Skeletal muscle satellite cell (primary cell): ENCODE measurements around the gene HNRNPUL1.
A peak's percentile ranks its signal among the peaks of the same experiment; 100 is the strongest.
"Not testable (repeated sequence)": the region's sequence is repeated elsewhere in the genome, so short reads cannot be mapped to it uniquely, and the experiment has no call there.

Source experiments
- H3K27me3 ChIP-seq: 2 replicates; pipeline ENCODE4 v1.7.0; 2013; ENCODE audit warnings: low read length; ENCODE audit not compliant: control insufficient read depth, insufficient read depth
- H3K36me3 ChIP-seq: 2 replicates; pipeline ENCODE4 v1.7.0; 2013; ENCODE audit warnings: mild to moderate bottlenecking, control low read depth, low read length; ENCODE audit not compliant: insufficient read depth
- H3K4me1 ChIP-seq: 2 replicates; pipeline ENCODE4 v1.7.0; 2013; ENCODE audit warnings: low read length; ENCODE audit not compliant: control insufficient read depth, insufficient read depth
- H3K4me2 ChIP-seq: 2 replicates; pipeline ENCODE4 v1.7.0; 2013; ENCODE audit warnings: mild to moderate bottlenecking, low read length
- H3K4me3 ChIP-seq: 2 replicates; pipeline ENCODE4 v1.7.0; 2013; ENCODE audit warnings: low read length
- H3K9ac ChIP-seq: 2 replicates; pipeline ENCODE4 v1.7.0; 2013; ENCODE audit warnings: mild to moderate bottlenecking, low read depth, low read length, moderate library complexity
- H3K9me3 ChIP-seq: replicated peaks from 2 replicates; pipeline ENCODE4 v1.7.0; 2013; ENCODE audit warnings: mild to moderate bottlenecking, control low read depth, low read length

Gene HNRNPUL1

GRCh38 chr19:41332000-41332399 is 67.8 kb downstream of the HNRNPUL1 start:
- Histone ChIP-seq H3K4me1 (peaks cover 18% of the 10 kb centered on the region), H3K9ac (no peak overlapping the region), H3K36me3 (peaks cover 48% of the 10 kb centered on the region)

GRCh38 chr19:41332468-41332867 is 68.3 kb downstream of the HNRNPUL1 start:
- H3K4me3 ChIP-seq: no peak overlapping the region
- no peak overlapping the region for H3K4me2 ChIP-seq
- H3K4me1 ChIP-seq: peaks cover 14% of the 10 kb centered on the region
- H3K9me3 ChIP-seq: no peaks in the 10 kb centered on the region
- H3K36me3 ChIP-seq: peaks cover 48% of the 10 kb centered on the region
- no peak overlapping the region for H3K9ac ChIP-seq
- H3K27me3 ChIP-seq: no peaks in the 10 kb centered on the region

More at GRCh38 chr19:41332000-41332399, 67.8 kb downstream of the HNRNPUL1 start:
- no peak overlapping the region for H3K4me3 ChIP-seq
- H3K4me2 ChIP-seq: no peak overlapping the region
- H3K9me3 ChIP-seq: no peaks in the 10 kb centered on the region
- H3K27me3 ChIP-seq: no peaks in the 10 kb centered on the region

GRCh38 chr19:41334793-41335192 is 70.6 kb downstream of the HNRNPUL1 start:
- H3K27me3 ChIP-seq: no peaks in the 10 kb centered on the region
- H3K36me3 ChIP-seq: peaks cover 34% of the 10 kb centered on the region
- H3K4me2 ChIP-seq: no peak overlapping the region
- no peak overlapping the region for H3K4me3 ChIP-seq
- no peaks in the 10 kb centered on the region for H3K4me1 ChIP-seq
- no peaks in the 10 kb centered on the region for H3K9me3 ChIP-seq
- no peak overlapping the region for H3K9ac ChIP-seq

GRCh38 chr19:41335467-41335866 is 71.3 kb downstream of the HNRNPUL1 start:
- H3K4me3 ChIP-seq: no peak overlapping the region
- no peaks in the 10 kb centered on the region for H3K27me3 ChIP-seq
- H3K9ac ChIP-seq: no peak overlapping the region
- no peaks in the 10 kb centered on the region for H3K4me1 ChIP-seq
- H3K4me2 ChIP-seq: no peak overlapping the region
- H3K9me3 ChIP-seq: no peaks in the 10 kb centered on the region
- peaks cover 32% of the 10 kb centered on the region for H3K36me3 ChIP-seq

- Histone ChIP-seq H3K27me3 (no peaks in the 10 kb centered on the region), H3K4me3 (no peak overlapping the region), H3K4me2 (no peak overlapping the region), H3K9ac (no peak overlapping the region), H3K36me3 (peaks cover 43% of the 10 kb centered on the region), H3K4me1 (no peaks in the 10 kb centered on the region), H3K9me3 (no peaks in the 10 kb centered on the region)
These were observed 75.8 kb downstream of the HNRNPUL1 start for GRCh38 chr19:41339936-41340335.

GRCh38 chr19:41341669-41342490 is 77.7 kb downstream of the HNRNPUL1 start:
- Histone ChIP-seq H3K4me1 (no peaks in the 10 kb centered on the region), H3K9me3 (no peaks in the 10 kb centered on the region), H3K36me3 (peaks cover 39% of the 10 kb centered on the region), H3K9ac (no peak overlapping the region), H3K4me2 (no peak overlapping the region), H3K4me3 (no peak overlapping the region), H3K27me3 (no peaks in the 10 kb centered on the region)

GRCh38 chr19:41344162-41344561 is 80.0 kb downstream of the HNRNPUL1 start:
- H3K9me3 ChIP-seq: no peaks in the 10 kb centered on the region
- H3K27me3 ChIP-seq: no peaks in the 10 kb centered on the region
- no peak overlapping the region for H3K4me2 ChIP-seq
- no peaks in the 10 kb centered on the region for H3K4me1 ChIP-seq
- H3K36me3 ChIP-seq: peaks cover 48% of the 10 kb centered on the region
- H3K9ac ChIP-seq: no peak overlapping the region
- no peak overlapping the region for H3K4me3 ChIP-seq

GRCh38 chr19:41346916-41347315 is 82.7 kb downstream of the HNRNPUL1 start:
- H3K9me3 ChIP-seq, H3K4me3 ChIP-seq, H3K9ac ChIP-seq, H3K27me3 ChIP-seq, H3K4me1 ChIP-seq, H3K4me2 ChIP-seq: not testable (repeated sequence)
- H3K36me3 ChIP-seq: peaks cover 42% of the 10 kb centered on the region

- H3K9me3 ChIP-seq: no peaks in the 10 kb centered on the region
- peaks cover 21% of the 10 kb centered on the region for H3K36me3 ChIP-seq
- peak overlapping the region; percentile 86 for H3K9ac ChIP-seq
- H3K4me1 ChIP-seq: peaks cover 10% of the 10 kb centered on the region
- no peaks in the 10 kb centered on the region for H3K27me3 ChIP-seq
- H3K4me3 ChIP-seq: peak overlapping the region; percentile 94
- peak overlapping the region; percentile 88 for H3K4me2 ChIP-seq
These were observed 86.7 kb downstream of the HNRNPUL1 start for GRCh38 chr19:41350735-41351338.

GRCh38 chr19:41351339-41352245 is 87.4 kb downstream of the HNRNPUL1 start:
- peaks cover 10% of the 10 kb centered on the region for H3K4me1 ChIP-seq
- H3K27me3 ChIP-seq: no peaks in the 10 kb centered on the region
- peak overlapping the region; percentile 88 for H3K4me2 ChIP-seq
- H3K9ac ChIP-seq: peak overlapping the region; percentile 86
- H3K36me3 ChIP-seq: peaks cover 14% of the 10 kb centered on the region
- peak overlapping the region; percentile 94 for H3K4me3 ChIP-seq
- H3K9me3 ChIP-seq: no peaks in the 10 kb centered on the region

GRCh38 chr19:41352279-41352608 is 88.1 kb downstream of the HNRNPUL1 start:
- Histone ChIP-seq H3K9ac (peak overlapping the region; percentile 86), H3K36me3 (peaks cover 14% of the 10 kb centered on the region), H3K9me3 (no peaks in the 10 kb centered on the region), H3K4me3 (peak overlapping the region; percentile 94), H3K4me2 (peak overlapping the region; percentile 88), H3K4me1 (peaks cover 10% of the 10 kb centered on the region), H3K27me3 (no peaks in the 10 kb centered on the region)
